GM19452 (cell line): ENCODE data around the gene SEPTIN11.

Experiments
- ATAC-seq: cut with Tn5 transposase; IDR thresholded peaks from one replicate; pipeline ENCODE4 v1.9.1; 2021; ENCODE audit not compliant: unreplicated experiment

SEPTIN11 gene

DNA sequence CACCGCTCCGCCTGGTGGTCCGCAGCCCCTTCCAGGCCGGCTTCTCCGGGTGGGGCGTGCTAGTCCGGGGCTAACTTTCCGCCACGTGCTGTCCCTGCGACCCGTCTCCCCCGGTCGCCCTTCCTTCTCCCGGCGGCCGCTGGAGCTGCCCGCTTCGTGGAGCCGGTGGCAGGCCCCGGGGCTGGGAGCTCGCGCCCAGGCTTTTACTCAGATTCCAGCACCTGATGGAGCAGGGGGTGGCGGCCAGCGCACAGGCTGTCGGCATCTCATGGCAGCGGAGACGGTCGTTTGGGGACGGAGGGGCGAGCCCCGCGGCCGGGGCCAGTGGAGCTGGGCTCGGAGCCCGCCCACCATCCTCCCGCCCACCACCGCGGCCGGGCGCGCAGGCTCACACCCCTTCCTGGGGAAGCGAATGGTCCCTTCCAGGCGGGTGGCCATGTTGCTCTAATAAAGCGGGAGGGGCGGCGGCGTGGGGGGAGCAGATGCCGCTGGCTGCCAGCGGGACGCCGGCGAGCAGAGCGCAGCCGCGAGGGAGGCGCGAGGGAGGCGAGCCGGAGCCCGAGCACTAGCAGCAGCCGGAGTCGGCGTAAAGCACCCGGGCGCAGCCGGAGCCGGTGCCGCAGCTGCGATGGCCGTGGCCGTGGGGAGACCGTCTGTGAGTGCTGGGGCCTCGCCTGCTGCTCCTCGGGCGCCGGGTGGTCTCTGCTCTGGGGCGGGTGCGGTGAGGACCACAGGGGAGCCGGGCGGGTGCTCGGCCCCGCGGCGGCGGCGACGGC is at the start of gene SEPTIN11:
TSS of gene SEPTIN11 (plus strand) at position 477 of the 776 bp plus-strand sequence. CDS start at position 629, 152 bp downstream.
- ATAC-seq = peak; percentile 70

GRCh38 chr4:76902233-76902890 is 47.2 kb upstream of the SEPTIN11 start:
- ATAC-seq = no peak

DNA sequence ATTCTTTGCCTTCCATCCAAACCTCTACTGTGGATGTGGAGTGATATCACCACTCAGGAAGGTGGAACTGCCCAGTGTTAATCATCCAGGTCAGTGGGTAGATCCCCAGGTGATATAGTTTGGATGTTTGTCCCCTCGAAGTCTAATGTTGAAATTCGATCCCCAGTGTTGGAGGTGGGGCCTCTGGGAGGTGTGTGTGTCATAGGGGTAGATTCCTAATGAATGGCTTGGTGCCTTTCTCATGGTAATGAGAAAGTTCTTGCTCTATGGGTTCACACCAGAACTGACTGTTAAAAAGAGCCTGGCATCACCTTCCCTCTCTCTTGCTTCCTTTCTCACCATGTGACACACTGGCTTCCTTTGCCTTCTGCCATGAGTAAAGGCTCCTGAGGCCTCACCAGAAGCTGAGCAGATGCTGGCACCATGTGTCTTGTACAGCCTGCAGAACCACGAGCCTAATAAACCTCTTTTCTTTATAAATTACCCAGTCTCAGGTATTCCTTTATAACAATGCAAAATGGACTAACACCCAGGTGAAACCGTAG is 44.8 kb upstream of the SEPTIN11 start:
- no peak for ATAC-seq

DNA sequence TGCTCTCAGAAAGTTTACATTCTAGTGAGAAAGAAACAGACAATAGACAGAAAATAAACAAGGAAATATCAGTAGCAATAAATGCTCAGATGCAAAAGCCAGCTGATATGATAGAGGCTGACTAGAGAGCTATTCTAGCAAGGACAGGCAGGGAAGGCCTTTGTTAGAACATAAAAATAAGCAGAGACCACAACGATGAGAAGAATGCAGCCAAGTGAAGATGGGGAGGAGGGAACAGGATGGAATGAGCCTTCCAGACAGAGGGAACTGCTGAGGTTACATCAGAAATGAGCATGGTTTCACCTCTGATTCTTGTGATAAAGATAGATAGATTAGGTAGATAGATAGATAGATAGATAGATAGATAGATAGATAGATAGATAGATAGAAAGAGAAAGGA is 44.0 kb upstream of the SEPTIN11 start:
- no peak for ATAC-seq

- no peak for ATAC-seq
Measured at GRCh38 chr4:76909711-76910110, 39.8 kb upstream of the SEPTIN11 start.

DNA sequence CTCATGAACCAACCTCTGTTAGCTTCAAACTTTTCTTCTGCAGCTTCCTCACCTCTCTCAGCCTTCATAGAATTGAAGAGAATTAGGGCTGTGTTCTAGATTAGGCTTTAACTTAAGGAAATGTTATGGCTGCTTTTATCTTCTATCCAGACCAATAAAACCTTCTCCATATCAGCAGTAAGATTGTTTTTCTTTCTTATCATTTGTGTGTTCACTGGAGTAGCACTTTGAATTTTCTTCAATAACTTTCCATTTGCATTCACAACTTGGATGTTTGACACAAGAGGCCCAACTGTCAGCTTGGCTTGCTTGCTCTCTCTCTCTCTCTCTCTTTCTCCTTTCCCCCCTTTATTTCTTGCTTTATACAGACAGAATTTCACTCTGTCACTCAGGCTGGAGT is 28.8 kb upstream of the SEPTIN11 start:
- no peak for ATAC-seq

- no peak for ATAC-seq
Measured at GRCh38 chr4:76923619-76924357, 25.8 kb upstream of the SEPTIN11 start.

GRCh38 chr4:76926841-76927240 is 22.7 kb upstream of the SEPTIN11 start:
- no peak for ATAC-seq

- no peak for ATAC-seq
Measured at GRCh38 chr4:76930685-76931084, 18.9 kb upstream of the SEPTIN11 start.

DNA sequence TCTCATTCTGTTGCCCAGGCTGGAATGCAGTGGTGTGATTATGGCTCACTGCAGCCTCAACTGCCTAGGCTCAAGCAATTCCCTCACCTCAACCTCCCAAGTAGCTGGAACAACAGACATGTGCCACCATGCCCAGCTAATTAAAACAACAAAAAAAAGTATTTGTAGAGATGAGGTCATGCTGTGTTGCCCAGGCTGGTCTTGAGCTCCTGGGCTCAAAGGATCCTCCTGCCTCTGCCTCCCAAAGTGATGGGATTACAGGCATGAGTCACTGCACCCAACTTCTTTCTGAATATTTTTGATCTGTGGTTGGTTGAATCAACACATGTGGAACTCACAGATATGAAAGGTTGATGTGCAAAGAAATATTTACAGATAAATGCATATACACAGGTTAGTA is 18.5 kb upstream of the SEPTIN11 start:
- no peak for ATAC-seq

GRCh38 chr4:76931576-76932276 is 17.8 kb upstream of the SEPTIN11 start:
- ATAC-seq = no peak

- no peak for ATAC-seq
Measured at GRCh38 chr4:76939184-76939583, 10.4 kb upstream of the SEPTIN11 start.

DNA sequence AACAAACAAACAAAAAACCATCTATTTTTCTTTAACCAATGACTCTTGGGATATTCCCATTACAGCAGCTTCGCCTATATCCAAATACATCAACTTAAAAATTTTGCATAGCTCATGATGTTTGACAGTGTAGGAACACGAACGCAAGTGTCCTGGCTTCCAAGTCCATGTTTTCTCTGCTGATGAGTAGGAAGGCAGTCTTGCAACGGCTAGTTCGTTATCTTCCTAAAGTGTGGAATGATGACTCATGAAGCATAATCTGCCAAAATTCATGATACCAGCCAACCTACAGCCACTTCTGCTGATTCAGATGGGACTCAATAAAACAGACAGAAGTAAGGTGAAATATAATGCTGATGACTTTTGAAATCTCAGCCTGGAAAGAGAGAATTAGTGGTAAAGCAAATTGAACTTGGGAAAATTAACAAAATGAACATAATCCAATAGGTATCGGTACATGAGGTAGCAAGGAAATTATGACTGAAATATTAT is 6.4 kb upstream of the SEPTIN11 start:
- no peak for ATAC-seq

DNA sequence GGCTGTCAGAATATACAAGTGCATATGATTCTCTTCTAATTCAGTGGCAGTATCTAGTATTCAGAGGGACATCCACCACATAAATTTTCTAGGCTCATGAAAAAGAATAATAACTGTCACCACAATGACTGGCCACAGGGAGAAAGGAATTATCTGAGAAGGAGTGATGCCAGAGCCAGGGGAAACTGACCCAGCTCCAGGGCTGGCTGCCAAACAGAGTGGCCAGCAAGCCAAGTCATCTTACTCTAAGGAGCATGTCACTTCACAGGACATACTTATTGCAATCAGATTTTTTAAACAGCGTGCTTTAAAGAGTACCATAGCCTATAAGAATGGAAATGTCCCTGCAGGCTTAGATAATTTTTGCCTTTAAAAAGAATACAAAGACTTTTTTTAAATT is 5.8 kb upstream of the SEPTIN11 start:
- no peak for ATAC-seq

GRCh38 chr4:76947369-76947768 is 2.2 kb upstream of the SEPTIN11 start:
- no peak for ATAC-seq

- peak; percentile 44 for ATAC-seq
Measured at GRCh38 chr4:76948443-76949275, 893 bp upstream of the SEPTIN11 start.

- peak; percentile 15 for ATAC-seq
Measured at GRCh38 chr4:76950052-76950955, 752 bp downstream of the SEPTIN11 start.

- no peak for ATAC-seq
Measured at GRCh38 chr4:76950956-76951671, 1.6 kb downstream of the SEPTIN11 start.
